ENCODE results near the gene TTLL4.
A peak's percentile ranks its signal among the peaks of the same experiment; 100 is the strongest.

Gene TTLL4, protein sequence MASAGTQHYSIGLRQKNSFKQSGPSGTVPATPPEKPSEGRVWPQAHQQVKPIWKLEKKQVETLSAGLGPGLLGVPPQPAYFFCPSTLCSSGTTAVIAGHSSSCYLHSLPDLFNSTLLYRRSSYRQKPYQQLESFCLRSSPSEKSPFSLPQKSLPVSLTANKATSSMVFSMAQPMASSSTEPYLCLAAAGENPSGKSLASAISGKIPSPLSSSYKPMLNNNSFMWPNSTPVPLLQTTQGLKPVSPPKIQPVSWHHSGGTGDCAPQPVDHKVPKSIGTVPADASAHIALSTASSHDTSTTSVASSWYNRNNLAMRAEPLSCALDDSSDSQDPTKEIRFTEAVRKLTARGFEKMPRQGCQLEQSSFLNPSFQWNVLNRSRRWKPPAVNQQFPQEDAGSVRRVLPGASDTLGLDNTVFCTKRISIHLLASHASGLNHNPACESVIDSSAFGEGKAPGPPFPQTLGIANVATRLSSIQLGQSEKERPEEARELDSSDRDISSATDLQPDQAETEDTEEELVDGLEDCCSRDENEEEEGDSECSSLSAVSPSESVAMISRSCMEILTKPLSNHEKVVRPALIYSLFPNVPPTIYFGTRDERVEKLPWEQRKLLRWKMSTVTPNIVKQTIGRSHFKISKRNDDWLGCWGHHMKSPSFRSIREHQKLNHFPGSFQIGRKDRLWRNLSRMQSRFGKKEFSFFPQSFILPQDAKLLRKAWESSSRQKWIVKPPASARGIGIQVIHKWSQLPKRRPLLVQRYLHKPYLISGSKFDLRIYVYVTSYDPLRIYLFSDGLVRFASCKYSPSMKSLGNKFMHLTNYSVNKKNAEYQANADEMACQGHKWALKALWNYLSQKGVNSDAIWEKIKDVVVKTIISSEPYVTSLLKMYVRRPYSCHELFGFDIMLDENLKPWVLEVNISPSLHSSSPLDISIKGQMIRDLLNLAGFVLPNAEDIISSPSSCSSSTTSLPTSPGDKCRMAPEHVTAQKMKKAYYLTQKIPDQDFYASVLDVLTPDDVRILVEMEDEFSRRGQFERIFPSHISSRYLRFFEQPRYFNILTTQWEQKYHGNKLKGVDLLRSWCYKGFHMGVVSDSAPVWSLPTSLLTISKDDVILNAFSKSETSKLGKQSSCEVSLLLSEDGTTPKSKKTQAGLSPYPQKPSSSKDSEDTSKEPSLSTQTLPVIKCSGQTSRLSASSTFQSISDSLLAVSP

GRCh38 chr2:218710687-218711549 lies at the start of gene TTLL4:
TSS of gene TTLL4 (plus strand) at chr2:218710835. CDS start at chr2:218737677, 26,842 bp downstream.
- peak; percentile 94 for DNase-seq

DNA sequence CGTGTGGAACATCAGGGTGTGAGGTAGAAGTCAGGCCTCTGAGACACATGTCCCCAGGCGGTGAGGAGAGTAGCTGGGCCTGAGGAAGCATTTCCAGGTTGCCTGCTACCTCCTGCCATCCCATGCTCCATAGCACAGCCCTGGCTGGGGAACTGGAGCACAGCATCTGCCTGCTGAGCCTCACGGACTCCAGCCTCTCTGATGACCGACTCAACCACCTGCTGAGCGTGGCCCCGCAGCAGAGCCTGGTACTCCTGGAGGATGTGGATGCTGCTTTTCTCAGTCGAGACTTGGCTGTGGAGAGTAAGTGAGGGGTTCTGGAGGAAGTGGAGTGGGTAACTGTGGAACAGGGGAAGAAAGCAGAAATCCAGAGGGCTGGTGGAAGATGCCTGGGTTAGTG lies 48.3 kb upstream of the TTLL4 start:
- DNase-seq = no peak

- no peak for DNase-seq
Observed at GRCh38 chr2:218662827-218663226, 47.8 kb upstream of the TTLL4 start.

- no peak for DNase-seq
Observed at GRCh38 chr2:218663901-218664300, 46.7 kb upstream of the TTLL4 start.

GRCh38 chr2:218664653-218665052 lies 46.0 kb upstream of the TTLL4 start:
- DNase-seq = no peak

DNA sequence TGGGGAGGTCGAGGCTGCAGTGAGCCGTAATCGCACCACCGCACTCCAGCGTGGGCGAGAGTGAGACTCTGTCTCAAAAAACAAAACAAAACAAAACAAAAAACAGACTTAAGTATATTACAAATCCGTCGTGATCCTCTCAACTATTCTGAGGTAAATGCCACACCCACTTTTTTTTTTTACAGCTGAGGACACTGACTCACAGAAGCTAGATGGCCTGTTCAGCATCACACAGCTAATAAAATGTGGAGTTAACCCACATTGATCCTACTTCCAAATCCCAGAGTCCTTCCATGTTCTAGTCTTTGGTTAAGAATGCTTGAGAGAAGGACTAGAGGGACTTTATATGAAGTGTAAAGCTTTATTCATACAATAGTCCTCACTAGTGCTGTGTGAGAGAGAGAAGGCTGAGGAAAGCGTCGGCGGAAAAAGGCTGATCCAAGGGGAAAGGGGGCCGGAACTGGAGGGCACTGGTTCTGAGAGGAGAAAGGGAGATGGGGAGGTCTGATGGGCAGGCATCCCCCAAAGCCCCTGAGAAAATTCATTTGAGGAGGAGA lies 39.5 kb upstream of the TTLL4 start:
- no peak for DNase-seq

GRCh38 chr2:218671654-218672566 lies 38.7 kb upstream of the TTLL4 start, which contains the start of the genes RNF25 and STK36:
TSS of gene RNF25 (minus strand) at chr2:218672002. CDS start at chr2:218671970, 32 bp downstream.
TSS of gene STK36 (plus strand) at chr2:218672086. CDS start at chr2:218672830, 744 bp downstream.
- peak; percentile 87 for DNase-seq

DNA sequence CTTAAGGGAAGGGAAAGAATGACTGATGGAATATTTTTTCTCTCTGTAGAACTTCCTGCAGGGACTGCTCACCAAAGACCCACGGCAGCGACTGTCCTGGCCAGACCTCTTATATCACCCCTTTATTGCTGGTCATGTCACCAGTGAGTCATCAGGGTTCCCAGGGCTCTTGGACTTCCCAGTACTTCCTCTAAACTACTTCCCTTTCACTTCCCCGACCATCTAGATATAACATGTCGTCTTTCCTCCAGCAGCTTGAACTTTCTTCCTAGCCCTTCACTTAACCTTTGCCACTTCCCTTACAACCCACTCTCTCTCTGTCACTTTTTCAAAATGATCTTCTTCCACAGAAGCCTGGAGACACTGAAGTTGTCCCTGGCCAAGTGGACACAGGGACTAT lies 31.5 kb upstream of the TTLL4 start:
- no peak for DNase-seq

GRCh38 chr2:218680061-218680460 lies 30.6 kb upstream of the TTLL4 start:
- DNase-seq = no peak

DNA sequence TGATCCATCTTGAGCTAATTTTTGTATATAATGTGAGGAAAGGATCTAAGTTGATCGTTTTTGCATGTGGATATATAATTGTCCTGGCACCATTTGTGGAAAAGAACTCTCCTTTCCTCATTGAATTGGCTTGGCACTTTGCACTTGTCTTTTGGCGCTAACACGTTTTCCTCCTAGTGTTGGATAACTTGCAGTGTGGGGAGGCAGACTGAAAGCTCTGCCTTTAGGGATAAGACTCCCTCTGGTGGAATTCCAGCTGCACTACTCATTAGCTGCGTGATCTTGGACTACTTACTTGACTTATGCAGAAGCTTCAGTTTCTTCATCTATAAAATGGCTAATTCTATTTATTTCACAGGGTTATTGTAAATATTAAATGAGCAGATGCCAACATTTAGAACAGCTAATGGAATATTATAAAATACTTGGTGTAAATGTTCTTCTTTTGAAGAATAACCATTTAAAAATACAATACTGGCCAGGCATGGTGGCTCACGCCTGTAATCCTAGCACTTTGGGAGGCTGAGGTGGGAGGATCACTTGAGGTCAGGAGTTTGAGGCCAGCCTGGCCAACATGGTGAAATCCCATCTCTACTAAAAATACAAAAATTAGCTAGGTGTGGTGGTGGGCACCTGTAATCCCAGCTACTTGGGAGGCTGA lies 23.1 kb upstream of the TTLL4 start:
- DNase-seq = peak; percentile 67

- DNase-seq = no peak
Observed at GRCh38 chr2:218691234-218691633, 19.4 kb upstream of the TTLL4 start.

DNA sequence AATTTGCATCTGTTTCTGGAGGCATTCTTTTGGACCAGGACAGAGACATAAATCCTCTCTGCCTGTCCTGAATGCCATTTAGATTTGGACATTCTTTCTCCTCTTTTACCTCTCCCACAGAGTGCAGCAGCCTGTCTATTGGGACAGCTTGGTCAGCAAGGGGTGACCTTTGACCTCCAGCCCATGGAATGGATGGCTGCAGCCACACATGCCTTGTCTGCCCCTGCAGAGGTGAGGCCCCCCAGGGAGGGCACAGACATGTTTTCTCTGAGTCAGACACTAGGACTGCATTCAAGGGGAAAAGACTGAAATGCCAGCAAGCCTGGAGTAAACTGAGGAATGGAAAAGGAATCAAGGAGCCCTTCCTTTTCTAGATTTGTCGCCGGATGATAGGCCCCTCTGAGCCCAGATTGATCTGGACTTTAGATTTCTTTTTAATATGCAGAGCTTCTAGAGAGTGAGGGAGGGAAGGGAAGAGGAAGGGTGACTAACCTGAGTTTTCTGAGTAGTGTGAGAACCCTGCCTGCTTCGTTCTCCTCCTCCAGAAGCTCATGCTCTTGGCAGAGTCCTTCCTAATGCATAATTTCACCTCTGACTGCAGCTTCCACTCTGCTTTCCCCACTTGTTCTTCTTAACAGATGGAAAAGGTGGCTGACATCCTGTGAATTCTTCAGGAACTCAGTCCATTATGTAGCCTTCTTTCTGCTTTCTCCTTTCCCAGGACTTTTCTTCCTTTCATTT lies 16.1 kb upstream of the TTLL4 start:
- DNase-seq = no peak

DNA sequence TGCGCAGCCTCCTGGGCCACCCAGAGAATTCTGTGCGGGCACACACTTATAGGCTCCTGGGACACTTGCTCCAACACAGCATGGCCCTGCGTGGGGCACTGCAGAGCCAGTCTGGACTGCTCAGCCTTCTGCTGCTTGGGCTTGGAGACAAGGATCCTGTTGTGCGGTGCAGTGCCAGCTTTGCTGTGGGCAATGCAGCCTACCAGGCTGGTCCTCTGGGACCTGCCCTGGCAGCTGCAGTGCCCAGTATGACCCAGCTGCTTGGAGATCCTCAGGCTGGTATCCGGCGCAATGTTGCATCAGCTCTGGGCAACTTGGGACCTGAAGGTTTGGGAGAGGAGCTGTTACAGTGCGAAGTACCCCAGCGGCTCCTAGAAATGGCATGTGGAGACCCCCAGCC lies 11.8 kb upstream of the TTLL4 start:
- no peak for DNase-seq

DNA sequence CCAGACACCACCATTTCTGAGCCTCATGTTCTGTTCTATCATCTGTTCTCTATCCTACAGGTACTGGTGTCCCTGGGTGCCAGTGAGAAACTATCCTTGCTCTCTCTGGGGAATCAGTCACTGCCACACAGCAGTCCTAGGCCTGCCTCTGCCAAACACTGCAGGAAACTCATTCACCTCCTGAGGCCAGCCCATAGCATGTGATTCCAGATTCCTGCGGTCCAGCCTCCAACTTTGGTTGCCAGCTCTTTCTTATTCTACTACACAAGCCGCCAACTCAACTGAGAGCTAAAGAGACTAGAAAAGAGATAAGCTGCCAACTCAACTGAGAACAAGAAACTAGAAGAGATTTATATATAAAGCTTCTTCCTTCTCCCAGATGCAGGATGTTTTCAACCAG lies 8.8 kb upstream of the TTLL4 start:
- DNase-seq = no peak

DNA sequence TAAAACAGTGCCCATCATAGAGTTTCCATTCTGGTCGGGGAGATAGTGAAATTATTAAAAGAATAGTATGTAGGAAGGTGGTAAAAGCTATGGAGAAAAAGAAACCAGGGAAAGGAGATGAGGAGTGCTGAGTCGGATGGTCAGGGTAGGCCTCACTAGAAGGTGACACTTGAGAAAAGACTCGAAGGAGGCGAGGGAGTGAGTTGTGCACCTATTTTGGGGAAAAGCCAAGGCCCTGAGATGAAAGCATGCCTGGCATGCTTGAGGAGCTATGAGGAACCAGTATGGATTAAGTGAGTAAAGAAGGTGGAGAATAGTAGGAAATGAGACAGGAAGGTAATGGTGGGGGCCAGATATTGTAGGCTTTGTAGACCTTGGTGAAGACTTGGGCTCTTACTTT lies 7.3 kb upstream of the TTLL4 start:
- DNase-seq = no peak

DNA sequence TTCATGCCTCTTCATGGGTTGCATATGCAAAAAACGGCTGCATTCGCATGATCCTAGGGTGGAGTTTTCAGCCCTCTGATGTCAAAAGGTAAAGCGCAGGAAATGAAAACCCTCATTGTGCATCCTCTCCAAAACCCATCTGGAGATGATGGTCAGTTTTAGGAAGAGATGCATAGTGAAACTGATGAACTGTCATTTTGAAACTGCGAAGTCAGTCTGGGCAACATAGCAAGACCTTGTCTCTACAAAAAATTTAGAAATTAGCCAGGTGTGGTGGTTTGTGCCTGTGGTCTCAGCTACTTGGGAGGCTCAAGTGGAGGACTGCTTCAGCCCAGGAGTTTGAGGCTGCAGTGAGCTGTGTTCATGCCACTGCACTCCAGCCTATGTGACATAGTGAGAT lies 2.5 kb upstream of the TTLL4 start:
- no peak for DNase-seq

DNA sequence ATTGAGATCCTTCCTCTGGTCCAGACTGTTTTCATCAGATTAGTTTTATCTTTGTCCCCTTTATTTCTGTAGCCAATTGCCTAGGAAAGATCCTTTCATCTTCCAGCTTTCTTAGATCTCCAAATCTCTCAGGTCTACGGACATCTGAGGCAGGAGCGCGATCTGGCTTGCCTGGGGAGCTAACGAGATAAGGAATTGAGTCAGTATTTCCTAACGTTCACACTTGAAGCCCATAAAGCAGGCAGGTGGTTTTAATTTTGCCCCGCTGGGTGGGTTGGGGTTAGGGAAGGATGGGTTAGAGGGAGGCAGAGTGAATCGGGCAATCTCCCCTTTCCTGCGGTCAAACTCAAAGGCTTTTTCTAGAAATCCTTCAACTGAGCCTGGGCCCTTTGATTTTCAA lies 727 bp upstream of the TTLL4 start:
- DNase-seq = no peak

GRCh38 chr2:218710334-218710686 lies 325 bp upstream of the TTLL4 start:
- no peak for DNase-seq

DNA sequence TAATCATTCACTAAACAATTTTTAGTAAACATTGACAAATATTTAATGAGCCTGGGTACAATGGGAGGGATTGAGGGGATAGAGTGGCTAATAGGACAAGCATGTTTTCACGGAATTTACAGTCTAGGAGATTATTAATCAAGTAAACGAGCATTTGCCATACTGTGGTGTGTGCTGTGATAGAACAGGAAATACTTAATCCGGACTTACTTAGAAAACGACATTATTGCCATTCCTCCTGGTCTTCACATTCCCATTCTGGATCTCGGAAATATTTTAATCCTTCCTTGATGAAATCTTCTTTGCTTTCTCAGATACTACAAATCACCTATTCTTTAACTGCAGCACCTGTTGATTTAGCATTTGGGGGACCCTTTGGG lies 905 bp downstream of the TTLL4 start:
- DNase-seq = no peak

- no peak for DNase-seq
Observed at GRCh38 chr2:218713922-218714321, 3.3 kb downstream of the TTLL4 start.

All from NCI-H69 (cell line).